K562 (cell line): ENCODE measurements around the gene SLC24A1. TPM values are rescaled to one million over a fixed set of nuclear protein-coding genes. Genes with fewer than 3 reads are reported as not detected.

Experiments
- ATAC-seq: fragments of 200-7000 bp; cut with Tn5 transposase; 3 replicates; pipeline ENCODE4 v1.9.1; 2020; ENCODE audit warnings: moderate library complexity
- BruUV-seq: library from RNA; stranded (reverse); fragments of 400-500 nt; replicated peaks from 2 replicates; lab custom pipeline; 2021; lab: Mats Ljungman, UMichigan
- CTCF ChIA-PET: fragments of 300-600 bp; formaldehyde crosslinking; extraction: SDS; loops from one replicate; lab custom pipeline; 2021; ENCODE audit warnings: low intra/inter-chr PET ratio; lab: Yijun Ruan, JAX
- POLR2A ChIA-PET: fragments of 300-600, 350-650 bp; sonication (Branson Sonifier 250); formaldehyde crosslinking; extraction: SDS; loops from one replicate; lab custom pipeline; 2021; ENCODE audit warnings: antibody characterized with exemption, inconsistent platforms; lab: Yijun Ruan, JAX
- DNase-seq, 4 experiments: peaks; one replicate each; pipeline versions ENCODE4 v3.0.0 to v3.0.0-alpha.2; 2011 to 2018; ENCODE audit warnings: low spot score in 3 of 4, mixed read lengths in 3 of 4; ENCODE audit errors: extremely low read depth in 1 of 4
- FAIRE-seq: peaks from 2 replicates; lab custom pipeline; 2011; peaks lifted over from hg19 to GRCh38; lab: Jason Lieb, UNC
- H2AFZ ChIP-seq: 2 replicates; pipeline ENCODE4 v1.6.0; 2011; ENCODE audit warnings: low read depth, low read length, control low read depth, inconsistent platforms
- H3K27ac ChIP-seq: fragments of 200-600 bp; 3 replicates; pipeline ENCODE4 v1.8.0; 2011; ENCODE audit warnings: low read depth, mild to moderate bottlenecking, control low read depth, inconsistent platforms, low read length, moderate library complexity, mixed read lengths; ENCODE audit errors: extremely low read depth
- H3K27me3 ChIP-seq, 2 experiments: fragments of 300-600 bp in 1 of 2; 2 replicates in 1 of 2; 3 replicates in 1 of 2; pipeline versions ENCODE4 v1.6.0 to v1.8.0; 2011; ENCODE audit warnings: inconsistent platforms in 2 of 2, low read length in 2 of 2, mild to moderate bottlenecking in 1 of 2, mixed read lengths in 1 of 2, moderate library complexity in 1 of 2; ENCODE audit not compliant: control insufficient read depth in 2 of 2, insufficient read depth in 2 of 2
- H3K36me3 ChIP-seq: fragments of 300-600 bp; 3 replicates; pipeline ENCODE4 v1.8.0; 2011; ENCODE audit warnings: mild to moderate bottlenecking, low read length, inconsistent platforms; ENCODE audit not compliant: control insufficient read depth, insufficient read depth
- H3K4me1 ChIP-seq, 2 experiments: fragments of 200-600 bp in 1 of 2; replicated peaks in 1 of 2; 2 replicates in 1 of 2; 3 replicates in 1 of 2; pipeline versions ENCODE4 v1.5.1 to v1.8.0; 2011; ENCODE audit warnings: inconsistent platforms in 2 of 2, low read length in 2 of 2, mild to moderate bottlenecking in 1 of 2, mixed read lengths in 1 of 2, moderate library complexity in 1 of 2; ENCODE audit not compliant: control insufficient read depth in 2 of 2, insufficient read depth in 2 of 2
- H3K4me2 ChIP-seq: 2 replicates; pipeline ENCODE4 v1.6.1; 2011; ENCODE audit warnings: low read length, control low read depth, inconsistent platforms, mixed read lengths; ENCODE audit not compliant: insufficient read depth
- H3K4me3 ChIP-seq: fragments of 200-600 bp; sonication (generic), shearing (Covaris generic); 2 replicates; pipeline ENCODE4 v1.5.1; 2016; ENCODE audit warnings: control low read depth, inconsistent platforms
- H3K79me2 ChIP-seq: fragments of 200-600 bp; 3 replicates; pipeline ENCODE4 v1.8.0; 2011; ENCODE audit warnings: low read length, inconsistent platforms; ENCODE audit not compliant: control insufficient read depth, insufficient read depth
- H3K9ac ChIP-seq, 2 experiments: 2 replicates each; pipeline versions ENCODE4 v1.6.0 to v1.6.1; 2011; ENCODE audit warnings: low read depth in 2 of 2, low read length in 2 of 2, control low read depth in 1 of 2, inconsistent platforms in 1 of 2, mild to moderate bottlenecking in 1 of 2, mixed read lengths in 1 of 2; ENCODE audit not compliant: insufficient read depth in 1 of 2
- H3K9me1 ChIP-seq: one replicate; pipeline ENCODE4 v1.6.0; 2011; ENCODE audit warnings: inconsistent platforms, mild to moderate bottlenecking, low read length, moderate library complexity; ENCODE audit not compliant: control insufficient read depth, insufficient read depth
- H3K9me3 ChIP-seq: replicated peaks from 2 replicates; pipeline ENCODE4 v1.5.1; 2011; ENCODE audit warnings: low read depth, low read length, inconsistent platforms; ENCODE audit not compliant: control insufficient read depth, insufficient read depth
- H4K20me1 ChIP-seq: replicated peaks from 2 replicates; pipeline ENCODE4 v1.6.1; 2011; ENCODE audit warnings: low read length, inconsistent platforms, mixed read lengths; ENCODE audit not compliant: control insufficient read depth, insufficient read depth
- SMAD2 ChIP-seq: fragments of 150-350 bp; IDR thresholded peaks from 2 replicates; pipeline ENCODE4 v1.6.1; 2014; ENCODE audit warnings: low read depth, mild to moderate bottlenecking, low read length
- WGBS: fragments of 100-300 bp; shearing (Covaris generic); methylation state at CpG from one replicate; pipeline ENCODE4 v1.1.6; 2016; ENCODE audit warnings: low coverage, mixed read lengths; ENCODE audit not compliant: insufficient coverage; ENCODE audit errors: missing lambda C conversion rate; 5-methylcytosine and 5-hydroxymethylcytosine counted together
- in situ Hi-C: fragments of 300-500 bp; cut with MboI; formaldehyde crosslinking; loops from 4 replicates; pipeline ENCODE4 v1.15.0; 2018; ENCODE audit warnings: inconsistent platforms, mixed read lengths
- intact Hi-C: fragments of 100-400 bp; cut with micrococcal nuclease; formaldehyde crosslinking; loops from 2 replicates; pipeline ENCODE4 v1.14.2; 2022
- polyA plus RNA-seq, 8 experiments: library from polyadenylated mRNA; depleted of rRNA in 4 of 8; stranded (reverse) in 5 of 8; unstranded in 3 of 8; fragments of >200 nt; fragmentation: Nextera tagmentation in 2 of 8; fragmentation: Illumina TruSeq in 1 of 8; extraction: Ambion mirVana in 2 of 8; extraction: Trizol in 1 of 8; gene quantifications; 2 replicates each; pipeline versions ENCODE4 v1.2.1 to v1.2.3, GENCODE V29; 2011 to 2014; ENCODE audit warnings: inconsistent platforms in 1 of 8, missing spikeins in 1 of 8
- total RNA-seq, 7 experiments: library from RNA; depleted of rRNA in 6 of 7; stranded (reverse); fragments of >200 nt in 6 of 7; fragmentation: Illumina TruSeq in 2 of 7; extraction: Trizol in 2 of 7; gene quantifications; 2 replicates each; pipeline versions ENCODE4 v1.2.1 to v1.2.3, GENCODE V29; 2011 to 2021; ENCODE audit warnings: low replicate concordance in 1 of 7
- TF ChIP-seq, protein P1 (sequence below): fragments of 250-450 bp; sonication (Bioruptor Pico); IDR thresholded peaks from 2 replicates; pipeline ENCODE4 v1.8.0; 2021; ENCODE audit warnings: borderline replicate concordance, mild to moderate bottlenecking, moderate library complexity; ENCODE audit not compliant: poor library complexity, severe bottlenecking
- TF ChIP-seq, protein P2 (sequence below): fragments of 450-650 bp; IDR thresholded peaks from 2 replicates; pipeline ENCODE4 v1.6.1; 2018; ENCODE audit not compliant: partially characterized antibody

SLC24A1 gene
- total and polyA plus RNA-seq, 9 of the 15 experiments (the other 6 are each of a cell fraction or from before 2014, with no cell fraction given): 3.1 to 8.2 (median 5.5) TPM

DNA sequence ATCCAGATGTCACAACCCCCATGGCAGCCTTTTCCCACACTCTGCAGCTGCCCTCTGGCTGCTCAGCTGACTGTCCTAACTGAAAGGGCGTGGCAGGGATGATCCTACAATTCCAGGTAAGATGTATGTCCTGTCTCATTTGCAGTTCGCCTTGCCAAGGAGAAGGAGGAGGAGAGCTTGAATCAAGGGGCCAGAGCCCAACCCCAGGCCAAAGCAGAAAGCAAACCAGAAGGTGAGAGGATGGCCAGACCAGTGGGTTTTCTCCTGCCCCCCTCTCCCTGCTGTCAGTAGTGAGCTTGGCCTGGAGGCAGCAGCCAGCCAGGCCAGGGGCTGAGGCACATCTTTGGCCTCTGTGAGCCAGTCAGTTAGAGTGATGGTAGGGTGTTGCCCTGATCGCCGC is 22.5 kb downstream of the SLC24A1 start:
- H3K9me1 ChIP-seq: no peaks in the 10 kb centered on the region
- intact Hi-C loops: no loop called here
- no peak for FAIRE-seq
- H3K4me3 ChIP-seq: no peak overlapping the region
- BruUV-seq: no TSS peak
- CTCF ChIA-PET: no interaction called here
- TF ChIP-seq, protein P1, sequence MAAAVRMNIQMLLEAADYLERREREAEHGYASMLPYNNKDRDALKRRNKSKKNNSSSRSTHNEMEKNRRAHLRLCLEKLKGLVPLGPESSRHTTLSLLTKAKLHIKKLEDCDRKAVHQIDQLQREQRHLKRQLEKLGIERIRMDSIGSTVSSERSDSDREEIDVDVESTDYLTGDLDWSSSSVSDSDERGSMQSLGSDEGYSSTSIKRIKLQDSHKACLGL (CRISPR knock-in tag): no peak
- TF ChIP-seq, protein P2, sequence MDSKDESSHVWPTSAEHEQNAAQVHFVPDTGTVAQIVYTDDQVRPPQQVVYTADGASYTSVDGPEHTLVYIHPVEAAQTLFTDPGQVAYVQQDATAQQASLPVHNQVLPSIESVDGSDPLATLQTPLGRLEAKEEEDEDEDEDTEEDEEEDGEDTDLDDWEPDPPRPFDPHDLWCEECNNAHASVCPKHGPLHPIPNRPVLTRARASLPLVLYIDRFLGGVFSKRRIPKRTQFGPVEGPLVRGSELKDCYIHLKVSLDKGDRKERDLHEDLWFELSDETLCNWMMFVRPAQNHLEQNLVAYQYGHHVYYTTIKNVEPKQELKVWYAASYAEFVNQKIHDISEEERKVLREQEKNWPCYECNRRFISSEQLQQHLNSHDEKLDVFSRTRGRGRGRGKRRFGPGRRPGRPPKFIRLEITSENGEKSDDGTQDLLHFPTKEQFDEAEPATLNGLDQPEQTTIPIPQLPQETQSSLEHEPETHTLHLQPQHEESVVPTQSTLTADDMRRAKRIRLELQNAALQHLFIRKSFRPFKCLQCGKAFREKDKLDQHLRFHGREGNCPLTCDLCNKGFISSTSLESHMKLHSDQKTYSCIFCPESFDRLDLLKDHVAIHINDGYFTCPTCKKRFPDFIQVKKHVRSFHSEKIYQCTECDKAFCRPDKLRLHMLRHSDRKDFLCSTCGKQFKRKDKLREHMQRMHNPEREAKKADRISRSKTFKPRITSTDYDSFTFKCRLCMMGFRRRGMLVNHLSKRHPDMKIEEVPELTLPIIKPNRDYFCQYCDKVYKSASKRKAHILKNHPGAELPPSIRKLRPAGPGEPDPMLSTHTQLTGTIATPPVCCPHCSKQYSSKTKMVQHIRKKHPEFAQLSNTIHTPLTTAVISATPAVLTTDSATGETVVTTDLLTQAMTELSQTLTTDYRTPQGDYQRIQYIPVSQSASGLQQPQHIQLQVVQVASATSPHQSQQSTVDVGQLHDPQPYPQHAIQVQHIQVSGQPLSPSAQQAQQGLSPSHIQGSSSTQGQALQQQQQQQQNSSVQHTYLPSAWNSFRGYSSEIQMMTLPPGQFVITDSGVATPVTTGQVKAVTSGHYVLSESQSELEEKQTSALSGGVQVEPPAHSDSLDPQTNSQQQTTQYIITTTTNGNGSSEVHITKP: peak; percentile 65
- no peak for TF ChIP-seq SMAD2
- H3K36me3 ChIP-seq: no peaks in the 10 kb centered on the region
- H3K27ac ChIP-seq: no peak overlapping the region
- DNase-seq: no peak
- H3K9ac ChIP-seq: peak overlapping the region in 1 of 2 experiments; percentile 59; a peak in 2 of 4 replicates
- no peaks in the 10 kb centered on the region for H3K79me2 ChIP-seq
- POLR2A ChIA-PET: interaction anchor here (0.5 to 1.2 kb wide), 3 partner anchors 23 to 344 kb away, joined by 3 to 4 read pairs (median 3); no protein-coding TSS in a partner anchor
- H2AFZ ChIP-seq: no peak overlapping the region
- H3K4me2 ChIP-seq: no peak overlapping the region
- no peaks in the 10 kb centered on the region for H4K20me1 ChIP-seq
- no peaks in the 10 kb centered on the region for H3K27me3 ChIP-seq
- no peaks in the 10 kb centered on the region for H3K9me3 ChIP-seq
- 46% methylated on average over 4 of the region's 4 CpGs for WGBS
- no peaks in the 10 kb centered on the region; a peak in 1 of 5 replicates for H3K4me1 ChIP-seq
- in situ Hi-C loops: loop anchor here (25.0 kb wide), 1 partner anchor 218 kb away; the partner anchor contains the start of gene RAB11A
- no peak for ATAC-seq
